Activated CD4-positive, alpha-beta T cell treated with anti-CD3 and anti-CD28 coated beads, Interleukin-2, amount 10 ng/mL, durations not matched to agents 24 days and 14 days (primary cell): ENCODE measurements around the gene GOLGA1. TPM values are rescaled to one million over a fixed set of nuclear protein-coding genes. Genes with fewer than 3 reads are reported as not detected.

Experiments
- DNase-seq: peaks from one replicate; pipeline ENCODE4 v3.0.0; 2022
- H3K27ac Mint-ChIP-seq: one replicate; pipeline ENCODE4 v1.8.0; 2022; ENCODE audit warnings: mild to moderate bottlenecking, mixed read lengths
- H3K27me3 Mint-ChIP-seq: one replicate; pipeline ENCODE4 v1.8.0; 2022; ENCODE audit warnings: mixed read lengths
- H3K36me3 Mint-ChIP-seq: one replicate; pipeline ENCODE4 v1.8.0; 2022; ENCODE audit warnings: low read depth, mild to moderate bottlenecking, mixed read lengths
- H3K4me1 Mint-ChIP-seq: one replicate; pipeline ENCODE4 v1.8.0; 2021; ENCODE audit warnings: mixed read lengths
- H3K4me3 Mint-ChIP-seq: one replicate; pipeline ENCODE4 v1.8.0; 2022; ENCODE audit warnings: mild to moderate bottlenecking, moderate library complexity, mixed read lengths
- H3K9me3 Mint-ChIP-seq: one replicate; pipeline ENCODE4 v1.8.0; 2021; ENCODE audit warnings: mixed read lengths
- intact Hi-C: fragments of 100-400 bp; cut with micrococcal nuclease; formaldehyde crosslinking; loops from one replicate; pipeline ENCODE4 v1.15.1; 2023
- total RNA-seq: library from RNA; stranded (reverse); gene quantifications from 2 replicates; pipeline ENCODE4 v1.2.3, GENCODE V29; 2022

GOLGA1 gene
- total RNA-seq, 1 donor from 2014 or later: 17.3 TPM

DNA sequence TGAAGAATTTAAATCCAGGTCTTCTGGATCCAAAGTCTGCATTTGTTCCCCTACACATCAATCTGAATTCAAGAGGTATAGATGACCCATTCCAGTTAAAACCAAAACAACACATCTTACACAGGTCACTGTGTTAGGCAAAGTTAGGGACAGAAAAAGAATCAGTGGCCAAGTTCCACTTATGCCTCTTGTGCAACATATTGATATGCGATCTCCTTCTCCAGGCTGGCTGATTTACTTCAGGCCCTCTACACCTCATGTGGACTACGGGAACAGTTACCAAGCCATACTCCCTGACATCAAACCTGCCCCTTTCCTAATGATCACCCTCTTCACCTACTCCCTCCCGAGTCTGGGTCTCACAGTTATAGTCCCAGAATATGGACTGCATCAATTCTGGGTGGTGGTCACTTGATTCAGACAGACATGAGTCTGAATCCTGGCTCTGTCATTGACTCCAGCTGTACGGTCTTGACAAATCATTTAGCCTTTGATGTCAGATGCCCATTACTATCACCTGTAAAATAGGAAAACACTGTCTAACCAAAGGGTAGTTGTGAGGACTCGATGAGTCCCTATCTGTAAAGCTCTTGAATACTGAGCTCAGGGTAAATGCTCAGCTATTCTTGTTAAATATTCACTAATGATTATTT lies 26.0 kb downstream of the GOLGA1 start:
- H3K9me3 Mint-ChIP-seq: no peaks in the 10 kb centered on the region
- no peak for DNase-seq
- intact Hi-C loops: no loop called here
- peaks cover 38% of the 10 kb centered on the region for H3K36me3 Mint-ChIP-seq
- no peak overlapping the region for H3K27ac Mint-ChIP-seq
- no peaks in the 10 kb centered on the region for H3K27me3 Mint-ChIP-seq
- H3K4me1 Mint-ChIP-seq: no peaks in the 10 kb centered on the region
- no peak overlapping the region for H3K4me3 Mint-ChIP-seq

DNA sequence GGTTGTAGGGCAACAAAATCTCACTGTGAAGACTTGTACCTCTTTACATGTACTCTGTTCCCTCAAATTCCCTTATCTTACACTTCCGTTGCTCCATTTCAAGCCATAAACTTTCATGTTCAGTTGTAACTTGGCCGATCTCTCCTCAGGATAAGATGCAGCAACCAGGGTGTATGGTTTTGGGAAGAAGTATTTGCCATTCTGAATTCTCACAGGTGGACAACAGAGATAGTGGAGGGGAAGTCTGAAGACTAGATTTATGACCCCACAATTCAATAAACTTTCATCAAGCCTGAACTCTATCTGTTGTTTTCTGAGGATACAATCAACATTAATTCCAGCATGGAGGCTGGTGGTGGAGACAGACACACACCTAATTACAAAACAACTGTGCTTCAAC lies 27.5 kb downstream of the GOLGA1 start:
- no peak for DNase-seq
- Mint-ChIP-seq H3K9me3 (no peaks in the 10 kb centered on the region), H3K4me3 (no peak overlapping the region), H3K27me3 (no peaks in the 10 kb centered on the region), H3K27ac (no peak overlapping the region), H3K36me3 (peaks cover 35% of the 10 kb centered on the region), H3K4me1 (no peaks in the 10 kb centered on the region)
- intact Hi-C loops: no loop called here

DNA sequence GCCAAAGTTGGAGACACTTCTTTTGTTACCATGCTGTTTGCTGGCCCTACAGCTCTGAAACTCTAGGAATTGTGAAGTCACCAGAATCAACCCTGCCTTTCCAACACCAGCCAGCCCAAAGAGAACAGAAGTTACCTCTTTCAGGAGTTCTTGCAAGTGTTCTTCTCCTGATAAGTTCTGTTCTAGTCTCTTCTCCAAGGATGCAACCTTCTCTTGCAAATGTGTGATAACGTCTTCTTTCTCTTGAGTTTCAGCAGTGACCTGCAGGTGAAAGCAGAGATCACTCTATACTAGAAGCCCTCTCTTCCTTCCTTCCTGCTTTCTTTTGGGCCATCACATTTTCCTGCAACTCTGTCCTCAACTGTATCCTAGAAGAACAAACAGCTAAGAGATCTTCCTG lies 29.1 kb downstream of the GOLGA1 start:
- H3K4me1 Mint-ChIP-seq: no peaks in the 10 kb centered on the region
- DNase-seq: no peak
- H3K9me3 Mint-ChIP-seq: no peaks in the 10 kb centered on the region
- intact Hi-C loops: no loop called here
- no peak overlapping the region for H3K4me3 Mint-ChIP-seq
- H3K27me3 Mint-ChIP-seq: no peaks in the 10 kb centered on the region
- H3K36me3 Mint-ChIP-seq: peaks cover 39% of the 10 kb centered on the region
- no peak overlapping the region for H3K27ac Mint-ChIP-seq

DNA sequence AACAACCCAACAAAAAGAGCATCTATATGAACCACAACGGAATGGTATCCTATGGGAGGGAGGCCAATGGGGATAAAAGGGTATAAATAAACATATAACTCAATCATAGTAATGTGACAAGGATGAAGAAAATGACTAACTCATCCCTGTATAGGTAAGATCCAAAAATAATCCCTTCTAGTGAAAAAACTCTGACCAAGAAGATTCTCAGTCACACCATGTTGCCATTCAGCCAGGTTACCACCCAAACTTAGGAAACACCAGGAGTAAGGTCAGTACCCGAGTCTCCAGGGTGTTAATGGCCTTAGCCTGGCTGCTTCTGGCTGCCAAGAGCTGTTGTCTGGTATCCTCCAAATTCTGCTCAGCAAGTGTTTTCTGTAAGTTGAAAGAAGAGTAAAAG lies 32.8 kb downstream of the GOLGA1 start:
- intact Hi-C loops: no loop called here
- no peak overlapping the region for H3K4me3 Mint-ChIP-seq
- no peak overlapping the region for H3K27ac Mint-ChIP-seq

DNA sequence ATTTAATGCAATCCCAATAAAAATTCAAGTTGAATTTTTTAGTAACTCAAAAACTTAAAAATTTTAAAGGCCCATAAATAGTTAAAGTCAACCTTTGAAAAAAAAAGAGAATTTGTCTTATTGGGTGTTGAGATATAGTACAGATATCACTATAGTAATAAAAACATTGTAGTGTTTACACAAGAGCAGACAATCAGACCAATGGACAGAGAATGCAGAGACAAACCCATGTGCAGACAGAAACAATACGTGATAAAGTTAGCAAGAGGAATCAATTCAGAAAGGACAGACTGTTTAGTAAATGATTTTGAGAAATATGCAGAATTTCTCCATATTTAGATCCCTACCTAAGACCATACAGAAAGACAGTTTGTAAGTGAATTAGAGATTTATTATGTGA lies 33.9 kb downstream of the GOLGA1 start:
- Mint-ChIP-seq H3K27me3 (no peaks in the 10 kb centered on the region), H3K4me1 (no peaks in the 10 kb centered on the region), H3K36me3 (peaks cover 36% of the 10 kb centered on the region), H3K9me3 (no peaks in the 10 kb centered on the region), H3K27ac (no peak overlapping the region), H3K4me3 (no peak overlapping the region)
- intact Hi-C loops: no loop called here
- DNase-seq: no peak

More for the DNA sequence above, 32.8 kb downstream of the GOLGA1 start:
- DNase-seq: no peak
- Mint-ChIP-seq H3K36me3 (peaks cover 37% of the 10 kb centered on the region), H3K9me3 (no peaks in the 10 kb centered on the region), H3K27me3 (no peaks in the 10 kb centered on the region), H3K4me1 (no peaks in the 10 kb centered on the region)

DNA sequence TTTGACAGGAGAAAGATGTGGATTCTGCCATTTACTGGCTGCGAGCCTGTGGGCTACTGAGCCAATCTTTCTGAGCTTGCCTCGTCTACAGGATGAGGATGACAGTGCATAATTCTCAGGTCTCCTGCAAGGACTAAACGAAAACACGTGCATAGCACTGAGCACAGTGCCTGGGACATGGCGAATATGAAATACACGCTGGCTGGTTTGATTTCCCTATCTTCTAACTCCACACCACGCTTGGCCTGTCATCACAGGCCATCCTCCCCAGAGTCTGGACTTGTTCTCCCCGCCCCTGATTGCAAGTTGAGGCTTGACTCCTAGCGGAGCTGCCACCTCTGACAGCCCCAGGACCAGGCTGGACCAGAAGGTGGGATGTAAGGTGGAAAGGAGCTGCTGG lies 41.0 kb downstream of the GOLGA1 start:
- H3K4me3 Mint-ChIP-seq: no peak overlapping the region
- H3K27me3 Mint-ChIP-seq: no peaks in the 10 kb centered on the region
- H3K27ac Mint-ChIP-seq: no peak overlapping the region
- DNase-seq: no peak
- H3K4me1 Mint-ChIP-seq: peaks cover 5% of the 10 kb centered on the region
- H3K36me3 Mint-ChIP-seq: peaks cover 43% of the 10 kb centered on the region
- H3K9me3 Mint-ChIP-seq: no peaks in the 10 kb centered on the region
- intact Hi-C loops: no loop called here

DNA sequence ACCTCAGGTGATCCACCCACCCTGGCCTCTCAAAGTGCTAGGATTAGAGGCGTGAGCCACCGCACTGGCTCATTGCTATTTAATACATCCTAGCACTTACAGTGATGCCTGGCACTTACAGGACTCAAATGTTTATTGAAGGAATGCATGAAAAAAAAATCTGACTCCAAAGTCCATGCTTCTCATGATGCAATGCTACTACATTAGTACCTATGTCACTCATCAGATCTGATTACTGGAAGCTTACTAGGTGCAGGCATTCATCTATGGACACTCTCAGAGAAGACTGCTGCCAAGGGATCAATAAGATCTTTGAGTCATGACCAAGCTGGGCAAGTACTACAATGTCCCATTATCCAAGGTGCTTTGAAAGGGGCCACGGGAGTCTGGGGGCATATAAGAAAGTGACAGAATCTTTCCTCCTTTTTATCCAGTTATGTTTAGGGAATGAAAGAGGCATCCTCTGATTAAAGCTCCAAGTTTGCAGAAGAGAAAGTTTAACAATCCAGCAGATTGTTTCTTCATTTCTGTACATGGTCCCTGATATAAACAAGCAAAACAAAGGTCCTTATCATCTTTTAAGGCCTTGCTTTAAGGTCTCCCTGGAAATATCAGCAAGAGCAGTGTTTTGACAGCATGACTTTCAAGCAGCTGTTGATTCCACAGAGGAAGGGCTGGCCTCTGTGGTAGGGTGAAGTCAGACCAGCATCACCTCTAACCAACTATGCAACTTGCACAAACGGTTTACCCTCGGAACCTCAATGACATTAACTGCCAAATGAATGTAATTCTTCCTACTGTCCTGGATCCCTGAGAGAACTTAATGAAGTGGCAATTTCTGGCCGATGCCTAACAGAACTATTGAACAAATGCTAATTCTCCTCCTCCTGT lies 43.1 kb downstream of the GOLGA1 start:
- intact Hi-C loops: no loop called here
- Mint-ChIP-seq H3K4me1 (peaks cover 9% of the 10 kb centered on the region), H3K9me3 (no peaks in the 10 kb centered on the region), H3K27me3 (no peaks in the 10 kb centered on the region), H3K36me3 (peaks cover 49% of the 10 kb centered on the region), H3K4me3 (no peak overlapping the region), H3K27ac (no peak overlapping the region)
- DNase-seq: no peak

DNA sequence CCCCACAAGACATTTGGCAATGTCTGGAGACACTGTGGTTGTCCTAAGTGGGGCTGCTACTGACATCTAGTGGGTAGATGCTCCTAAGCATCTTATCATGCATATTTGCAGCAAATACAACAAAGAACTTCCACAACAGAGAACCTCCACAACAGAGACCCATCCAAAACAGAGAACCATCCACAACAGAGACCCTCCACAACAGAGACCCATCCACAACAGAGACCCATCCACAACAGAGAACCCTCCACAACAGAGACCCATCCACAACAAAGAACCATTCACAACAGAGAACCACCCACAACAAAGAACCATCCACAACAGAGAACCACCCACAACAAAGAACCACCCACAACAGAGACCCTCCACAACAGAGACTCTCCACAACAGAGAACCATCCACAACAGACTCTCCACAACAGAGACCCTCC lies 46.1 kb downstream of the GOLGA1 start:
- H3K4me1 Mint-ChIP-seq: peaks cover 9% of the 10 kb centered on the region
- peak; percentile 82 for DNase-seq
- peaks cover 53% of the 10 kb centered on the region for H3K36me3 Mint-ChIP-seq
- H3K9me3 Mint-ChIP-seq: no peaks in the 10 kb centered on the region
- H3K4me3 Mint-ChIP-seq: no peak overlapping the region
- intact Hi-C loops: loop anchor here (1.0 to 2.0 kb wide), 3 partner anchors 24 to 120 kb away; partner anchors contain the start of gene WDR38
- no peaks in the 10 kb centered on the region for H3K27me3 Mint-ChIP-seq
- peak overlapping the region; percentile 5 for H3K27ac Mint-ChIP-seq

DNA sequence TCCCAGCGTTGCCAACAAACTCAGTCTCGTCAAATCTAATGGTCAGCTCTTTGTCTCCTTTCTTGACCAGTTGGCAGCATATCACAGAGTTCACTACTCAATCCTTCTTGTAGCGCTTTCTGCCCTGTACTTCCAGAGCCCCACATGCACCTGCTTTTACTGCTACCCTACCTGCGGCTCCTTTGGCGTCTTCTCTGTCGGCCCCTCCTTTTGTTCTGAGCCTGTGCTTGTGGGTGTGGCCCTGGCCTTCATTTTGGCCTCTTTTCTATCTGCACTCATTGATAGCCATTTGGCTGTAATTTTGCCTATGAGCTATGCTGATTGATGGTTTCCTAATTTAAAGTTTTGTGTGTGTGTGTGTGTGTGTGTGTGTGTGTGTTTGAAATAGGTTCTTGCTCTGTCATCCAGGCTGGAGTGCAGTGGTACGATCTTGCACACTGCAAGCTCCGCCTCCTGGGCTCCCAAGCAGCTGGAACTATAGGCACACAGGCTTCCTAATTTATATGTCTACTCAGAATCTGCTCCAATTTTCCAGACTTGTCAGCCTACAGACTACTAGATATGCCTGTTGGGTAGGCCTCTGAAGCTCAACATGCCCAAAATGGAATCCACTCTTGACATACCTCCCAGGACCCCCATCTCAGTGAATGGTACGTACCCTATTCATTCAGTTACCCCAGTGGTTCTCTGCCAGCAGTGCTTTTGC lies 46.7 kb downstream of the GOLGA1 start:
- H3K27ac Mint-ChIP-seq: no peak overlapping the region
- H3K4me3 Mint-ChIP-seq: no peak overlapping the region
- no peaks in the 10 kb centered on the region for H3K9me3 Mint-ChIP-seq
- peaks cover 53% of the 10 kb centered on the region for H3K36me3 Mint-ChIP-seq
- peaks cover 9% of the 10 kb centered on the region for H3K4me1 Mint-ChIP-seq
- intact Hi-C loops: loop anchor here (1.0 to 2.0 kb wide), 3 partner anchors 23 to 120 kb away; partner anchors contain the start of gene WDR38
- DNase-seq: no peak
- H3K27me3 Mint-ChIP-seq: no peaks in the 10 kb centered on the region

DNA sequence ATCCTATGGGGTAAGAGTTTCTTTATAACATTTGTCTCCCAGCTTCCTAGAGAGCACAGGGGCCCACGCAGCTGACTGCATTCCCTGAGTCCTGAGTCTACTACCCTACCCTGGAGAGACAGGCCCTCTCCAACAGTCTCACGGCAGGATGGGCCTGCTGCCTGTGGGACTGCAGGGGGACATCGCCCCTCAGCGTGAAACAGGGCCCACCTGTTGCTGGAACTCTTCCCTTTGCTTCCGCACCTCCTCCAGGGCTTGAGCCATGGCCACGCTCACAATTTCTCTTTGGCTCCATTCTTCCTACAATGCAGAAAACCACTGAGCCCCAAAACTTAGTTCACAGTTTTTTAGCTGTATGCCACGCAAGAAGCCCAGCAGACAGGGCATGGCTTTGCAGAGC lies 50.7 kb downstream of the GOLGA1 start:
- intact Hi-C loops: no loop called here
- no peaks in the 10 kb centered on the region for H3K27me3 Mint-ChIP-seq
- H3K9me3 Mint-ChIP-seq: no peaks in the 10 kb centered on the region
- peaks cover 52% of the 10 kb centered on the region for H3K36me3 Mint-ChIP-seq
- no peak overlapping the region for H3K27ac Mint-ChIP-seq
- H3K4me1 Mint-ChIP-seq: peaks cover 6% of the 10 kb centered on the region
- no peak for DNase-seq
- H3K4me3 Mint-ChIP-seq: no peak overlapping the region

DNA sequence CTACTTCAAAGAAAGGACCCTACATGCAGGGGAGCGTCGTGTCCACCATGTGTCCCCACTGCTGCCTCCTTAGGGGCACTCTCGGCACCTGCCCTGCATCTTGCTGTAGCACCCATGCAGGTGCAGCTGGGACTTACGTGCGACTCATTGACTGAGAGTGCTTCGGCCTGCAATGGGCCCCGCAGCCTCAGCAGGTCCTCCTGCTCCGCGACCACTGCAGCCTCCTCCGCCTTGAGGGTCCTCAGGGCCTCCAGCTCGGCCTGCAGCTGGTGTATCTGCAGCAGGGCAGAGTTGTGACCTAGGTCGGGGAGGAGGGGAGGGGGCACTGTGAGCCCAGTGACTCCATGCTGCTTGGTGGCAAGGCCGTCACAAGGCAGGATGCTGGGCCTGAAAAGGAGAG lies 51.9 kb downstream of the GOLGA1 start:
- Mint-ChIP-seq H3K36me3 (peaks cover 51% of the 10 kb centered on the region), H3K4me3 (no peak overlapping the region), H3K27me3 (no peaks in the 10 kb centered on the region), H3K4me1 (no peaks in the 10 kb centered on the region), H3K9me3 (no peaks in the 10 kb centered on the region), H3K27ac (no peak overlapping the region)
- no peak for DNase-seq
- intact Hi-C loops: no loop called here

DNA sequence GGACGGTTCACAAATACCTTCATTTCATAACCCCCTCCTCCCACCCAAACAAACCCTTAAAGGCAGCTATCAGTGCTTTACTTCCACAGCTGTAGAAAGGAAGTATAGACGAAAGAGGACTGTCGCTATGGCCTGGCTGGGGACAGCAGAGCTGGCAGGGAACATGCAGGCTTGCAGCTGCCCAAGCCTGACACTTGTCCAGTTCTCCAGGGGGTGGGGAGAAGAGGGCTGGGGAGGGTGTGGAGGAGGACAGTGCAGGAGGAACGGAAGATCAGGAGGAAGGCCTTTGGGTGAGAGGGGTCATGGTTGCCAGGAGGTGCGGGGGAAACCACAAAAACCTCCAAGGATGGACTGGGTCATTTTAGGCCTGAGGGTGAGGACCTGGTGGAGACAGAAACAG lies 53.1 kb downstream of the GOLGA1 start:
- Mint-ChIP-seq H3K9me3 (no peaks in the 10 kb centered on the region), H3K4me3 (no peak overlapping the region), H3K27ac (no peak overlapping the region), H3K27me3 (no peaks in the 10 kb centered on the region), H3K4me1 (no peaks in the 10 kb centered on the region), H3K36me3 (peaks cover 47% of the 10 kb centered on the region)
- DNase-seq: no peak
- intact Hi-C loops: no loop called here

DNA sequence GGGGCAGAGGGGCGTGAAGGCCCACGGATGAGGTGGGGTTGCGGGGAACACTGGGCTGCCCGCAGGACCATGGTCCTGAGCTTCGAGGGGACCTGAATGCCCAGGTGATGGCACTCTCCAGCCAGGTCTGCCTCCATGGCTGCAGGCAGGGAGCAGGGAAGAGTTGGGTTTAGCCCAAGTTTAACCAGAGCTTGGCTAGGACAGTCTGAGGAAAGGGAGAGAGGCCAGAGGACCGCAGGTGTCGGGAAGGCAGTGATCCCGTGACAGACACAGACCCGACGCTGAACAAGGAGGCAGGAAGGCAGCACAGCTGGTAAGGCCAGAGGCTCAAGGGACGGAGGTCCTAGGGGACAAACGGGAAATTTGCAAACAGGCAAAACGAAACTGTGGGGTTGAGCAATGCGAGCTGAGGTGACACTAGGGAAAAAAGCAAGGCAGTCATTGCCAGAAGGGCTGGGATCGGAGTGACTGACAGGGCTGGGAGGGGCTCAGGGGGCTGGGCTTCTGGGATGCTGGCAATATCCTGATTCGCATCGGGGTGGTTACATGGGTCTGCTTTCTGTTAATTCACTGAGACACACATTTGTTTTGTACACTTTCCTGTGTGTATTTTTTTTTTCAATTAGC lies 53.9 kb downstream of the GOLGA1 start:
- Mint-ChIP-seq H3K27ac (no peak overlapping the region), H3K27me3 (no peaks in the 10 kb centered on the region), H3K4me1 (no peaks in the 10 kb centered on the region), H3K4me3 (no peak overlapping the region), H3K36me3 (peaks cover 49% of the 10 kb centered on the region), H3K9me3 (no peaks in the 10 kb centered on the region)
- DNase-seq: no peak
- intact Hi-C loops: no loop called here
